ENCODE data around the gene JMJD4. TPM values are rescaled to one million over a fixed set of nuclear protein-coding genes. Genes with fewer than 3 reads are reported as not detected.

Gene JMJD4
- total RNA-seq, 1 experiment from 2014 or later, result 14.3 TPM

DNA sequence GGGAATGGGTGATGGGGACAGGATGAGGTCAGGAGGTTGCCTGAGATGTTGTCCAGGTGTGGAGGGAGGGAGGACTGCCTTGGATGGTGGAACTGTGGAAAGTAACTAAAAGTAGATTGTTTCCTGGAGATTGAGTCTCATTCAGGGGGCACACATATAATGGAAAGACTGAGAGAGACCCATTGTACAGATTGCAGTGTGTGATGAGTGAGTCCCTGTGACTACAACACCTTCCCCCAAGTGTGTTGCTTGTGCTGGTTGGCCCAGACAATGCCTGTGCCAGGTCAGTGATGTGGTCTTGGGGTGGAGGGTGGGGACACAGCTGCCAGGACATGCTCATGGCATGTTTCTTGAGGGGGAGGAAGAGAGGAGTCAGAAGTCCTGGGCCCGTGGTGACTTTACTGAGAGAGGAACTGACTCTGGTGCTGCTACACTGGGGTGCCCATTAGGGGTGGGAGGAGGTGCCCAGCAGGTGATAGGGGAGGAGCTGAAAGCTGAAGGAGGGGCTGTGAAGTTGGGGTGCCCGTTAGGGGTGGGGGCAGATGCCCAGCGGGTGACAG lies 5.4 kb upstream of the JMJD4 start:
- no peaks in the 10 kb centered on the region for H3K9me3 ChIP-seq (ENCODE audit: control insufficient read depth in 1 of 2, insufficient read depth in 1 of 2, low read depth in 1 of 2, low read length in 2 of 2)
- no peak overlapping the region for H2AFZ ChIP-seq (ENCODE audit: low read depth, low read length, poor library complexity, severe bottlenecking)
- H3K9me2 ChIP-seq (ENCODE audit: insufficient read depth), result no peaks in the 10 kb centered on the region
- no peaks in the 10 kb centered on the region for H4K20me1 ChIP-seq (ENCODE audit: insufficient read depth)
- H3K4me1 ChIP-seq (ENCODE audit: control insufficient read depth in 1 of 2, insufficient read depth in 2 of 2, low read length in 2 of 2), result peaks cover 8 to 9% of the 10 kb centered on the region in 2 experiments
- no peak overlapping the region for H3K27ac ChIP-seq (ENCODE audit: low read depth, low read length)
- no peak overlapping the region for H3K4me3 ChIP-seq (replicated peaks in 1 of 2; ENCODE audit: low read depth in 1 of 2, low read length in 2 of 2)
- ChIA-PET CTCF (no interaction called here), RAD21 (ENCODE audit: low non-redundant PET in 1 of 2, low total read pairs in 2 of 2, uncharacterized antibody in 2 of 2, unreplicated experiment in 2 of 2) (no interaction called here), POLR2A (no interaction called here)
- TF ChIP-seq SRF (IDR thresholded peaks at IDR 0.05; ENCODE audit: low read depth) (no peak), SIN3A (IDR thresholded peaks at IDR 0.05; ENCODE audit: low read depth) (no peak), EGR1 (IDR thresholded peaks at IDR 0.05; ENCODE audit: low read depth) (no peak), ELF1 (IDR thresholded peaks at IDR 0.05; ENCODE audit: borderline replicate concordance, low read depth) (no peak), JUND (IDR thresholded peaks at IDR 0.05) (no peak), POLR2AphosphoS5 (IDR thresholded peaks at IDR 0.05; ENCODE audit: low read depth, low read length) (no peak), TCF7L2 (IDR thresholded peaks at IDR 0.05; ENCODE audit: borderline replicate concordance, extremely low read depth, insufficient read depth, insufficient read length) (no peak), CEBPB (IDR thresholded peaks at IDR 0.05; ENCODE audit: low read depth) (no peak), FOSL1 (IDR thresholded peaks at IDR 0.05; ENCODE audit: low read depth) (no peak), POLR2A (IDR thresholded peaks at IDR 0.05; ENCODE audit: borderline replicate concordance, extremely low read depth, insufficient read depth, insufficient read length) (no peak), YY1 (IDR thresholded peaks at IDR 0.05; ENCODE audit: extremely low read depth, insufficient replicate concordance, low read depth, low read length) (no peak), ZNF274 (IDR thresholded peaks at IDR 0.05; ENCODE audit: low read depth, low read length) (no peak), EZH2phosphoT487 (IDR thresholded peaks at IDR 0.05; ENCODE audit: borderline replicate concordance) (no peak), RAD21 (IDR thresholded peaks at IDR 0.05; ENCODE audit: low read depth) (no peak), SP1 (IDR thresholded peaks at IDR 0.05; ENCODE audit: low read depth) (no peak), CBX3 (IDR thresholded peaks at IDR 0.05; ENCODE audit: low read depth) (no peak)
- TF ChIP-seq, protein P1, sequence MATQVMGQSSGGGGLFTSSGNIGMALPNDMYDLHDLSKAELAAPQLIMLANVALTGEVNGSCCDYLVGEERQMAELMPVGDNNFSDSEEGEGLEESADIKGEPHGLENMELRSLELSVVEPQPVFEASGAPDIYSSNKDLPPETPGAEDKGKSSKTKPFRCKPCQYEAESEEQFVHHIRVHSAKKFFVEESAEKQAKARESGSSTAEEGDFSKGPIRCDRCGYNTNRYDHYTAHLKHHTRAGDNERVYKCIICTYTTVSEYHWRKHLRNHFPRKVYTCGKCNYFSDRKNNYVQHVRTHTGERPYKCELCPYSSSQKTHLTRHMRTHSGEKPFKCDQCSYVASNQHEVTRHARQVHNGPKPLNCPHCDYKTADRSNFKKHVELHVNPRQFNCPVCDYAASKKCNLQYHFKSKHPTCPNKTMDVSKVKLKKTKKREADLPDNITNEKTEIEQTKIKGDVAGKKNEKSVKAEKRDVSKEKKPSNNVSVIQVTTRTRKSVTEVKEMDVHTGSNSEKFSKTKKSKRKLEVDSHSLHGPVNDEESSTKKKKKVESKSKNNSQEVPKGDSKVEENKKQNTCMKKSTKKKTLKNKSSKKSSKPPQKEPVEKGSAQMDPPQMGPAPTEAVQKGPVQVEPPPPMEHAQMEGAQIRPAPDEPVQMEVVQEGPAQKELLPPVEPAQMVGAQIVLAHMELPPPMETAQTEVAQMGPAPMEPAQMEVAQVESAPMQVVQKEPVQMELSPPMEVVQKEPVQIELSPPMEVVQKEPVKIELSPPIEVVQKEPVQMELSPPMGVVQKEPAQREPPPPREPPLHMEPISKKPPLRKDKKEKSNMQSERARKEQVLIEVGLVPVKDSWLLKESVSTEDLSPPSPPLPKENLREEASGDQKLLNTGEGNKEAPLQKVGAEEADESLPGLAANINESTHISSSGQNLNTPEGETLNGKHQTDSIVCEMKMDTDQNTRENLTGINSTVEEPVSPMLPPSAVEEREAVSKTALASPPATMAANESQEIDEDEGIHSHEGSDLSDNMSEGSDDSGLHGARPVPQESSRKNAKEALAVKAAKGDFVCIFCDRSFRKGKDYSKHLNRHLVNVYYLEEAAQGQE (IDR thresholded peaks at IDR 0.05; ENCODE audit: low read depth), result no peak
- TF ChIP-seq, protein P2, sequence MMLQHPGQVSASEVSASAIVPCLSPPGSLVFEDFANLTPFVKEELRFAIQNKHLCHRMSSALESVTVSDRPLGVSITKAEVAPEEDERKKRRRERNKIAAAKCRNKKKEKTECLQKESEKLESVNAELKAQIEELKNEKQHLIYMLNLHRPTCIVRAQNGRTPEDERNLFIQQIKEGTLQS (IDR thresholded peaks at IDR 0.05), result no peak
- TF ChIP-seq, protein P3, sequence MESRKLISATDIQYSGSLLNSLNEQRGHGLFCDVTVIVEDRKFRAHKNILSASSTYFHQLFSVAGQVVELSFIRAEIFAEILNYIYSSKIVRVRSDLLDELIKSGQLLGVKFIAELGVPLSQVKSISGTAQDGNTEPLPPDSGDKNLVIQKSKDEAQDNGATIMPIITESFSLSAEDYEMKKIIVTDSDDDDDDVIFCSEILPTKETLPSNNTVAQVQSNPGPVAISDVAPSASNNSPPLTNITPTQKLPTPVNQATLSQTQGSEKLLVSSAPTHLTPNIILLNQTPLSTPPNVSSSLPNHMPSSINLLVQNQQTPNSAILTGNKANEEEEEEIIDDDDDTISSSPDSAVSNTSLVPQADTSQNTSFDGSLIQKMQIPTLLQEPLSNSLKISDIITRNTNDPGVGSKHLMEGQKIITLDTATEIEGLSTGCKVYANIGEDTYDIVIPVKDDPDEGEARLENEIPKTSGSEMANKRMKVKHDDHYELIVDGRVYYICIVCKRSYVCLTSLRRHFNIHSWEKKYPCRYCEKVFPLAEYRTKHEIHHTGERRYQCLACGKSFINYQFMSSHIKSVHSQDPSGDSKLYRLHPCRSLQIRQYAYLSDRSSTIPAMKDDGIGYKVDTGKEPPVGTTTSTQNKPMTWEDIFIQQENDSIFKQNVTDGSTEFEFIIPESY (IDR thresholded peaks at IDR 0.05; ENCODE audit: extremely low read depth, insufficient replicate concordance, low read length), result no peak
- TF ChIP-seq, protein P4, sequence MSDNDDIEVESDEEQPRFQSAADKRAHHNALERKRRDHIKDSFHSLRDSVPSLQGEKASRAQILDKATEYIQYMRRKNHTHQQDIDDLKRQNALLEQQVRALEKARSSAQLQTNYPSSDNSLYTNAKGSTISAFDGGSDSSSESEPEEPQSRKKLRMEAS (IDR thresholded peaks at IDR 0.05), result no peak
- H3K9ac ChIP-seq (ENCODE audit: low read length), result no peak overlapping the region
- H3K36me3 ChIP-seq (ENCODE audit: control insufficient read depth in 1 of 2, insufficient read depth in 2 of 2, low read length in 2 of 2), result no peaks in the 10 kb centered on the region; a peak in 1 of 4 replicates
- ATAC-seq, result no peak
- H3K27me3 ChIP-seq (ENCODE audit: insufficient read depth, low read length), result no peaks in the 10 kb centered on the region
- no peak for DNase-seq (ENCODE audit: low read depth, low spot score)
- intact Hi-C loops (cut with micrococcal nuclease), result no loop called here
- H3K4me2 ChIP-seq (ENCODE audit: low read length), result no peak overlapping the region
- H3K79me2 ChIP-seq (ENCODE audit: insufficient read depth, low read length), result peaks cover 94% of the 10 kb centered on the region
- BruUV-seq (replicated peaks), result no TSS peak
